ENCODE measurements around the gene ZFR. TPM values are rescaled to one million over a fixed set of nuclear protein-coding genes. Genes with fewer than 3 reads are reported as not detected.

Gene ZFR
- total RNA-seq, 1 experiment from 2014 or later = 78.3 TPM

DNA sequence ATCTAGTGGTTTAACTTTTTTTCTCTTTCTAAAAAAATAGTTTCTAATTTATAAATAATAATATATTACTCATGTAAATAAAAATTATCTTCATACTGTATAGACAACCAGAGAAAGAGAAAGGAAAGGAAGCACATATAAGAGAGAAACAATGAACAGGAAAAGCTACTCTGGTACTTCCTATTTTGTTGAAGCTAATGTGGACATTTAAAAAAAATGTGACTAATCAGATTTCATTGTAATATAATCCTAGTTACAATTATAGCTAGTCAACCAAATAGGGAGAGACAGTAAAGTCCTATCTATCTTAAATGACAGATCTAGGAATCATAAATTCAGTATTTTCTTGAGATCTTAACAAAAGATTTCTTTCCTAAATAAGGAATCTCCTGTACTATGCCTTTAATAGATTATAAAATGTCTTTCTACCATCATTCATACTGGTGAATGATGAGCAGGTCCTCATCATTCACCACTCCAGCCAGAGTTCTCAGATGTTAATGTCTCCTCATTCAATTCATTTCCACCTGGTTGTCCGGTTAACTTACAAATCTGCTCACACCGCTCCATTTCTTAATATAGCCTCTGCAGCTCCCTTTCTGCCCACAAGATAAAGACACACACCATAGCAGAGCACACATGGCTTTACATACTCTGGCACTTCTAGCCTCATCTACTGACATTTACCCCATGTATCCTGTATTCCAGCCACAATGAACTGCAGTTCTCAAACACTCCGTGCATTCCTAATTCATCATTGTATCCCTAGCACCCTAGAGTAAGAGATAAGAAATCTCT, 30.9 kb downstream of the ZFR start:
- Mint-ChIP-seq H3K27me3 (ENCODE audit: insufficient read depth, unreplicated experiment) (no peaks in the 10 kb centered on the region), H3K4me3 (ENCODE audit: unreplicated experiment) (no peak overlapping the region), H3K27ac (ENCODE audit: unreplicated experiment) (no peak overlapping the region), H3K9me3 (ENCODE audit: unreplicated experiment) (no peaks in the 10 kb centered on the region), H3K4me1 (ENCODE audit: low read depth, unreplicated experiment) (peaks cover 6% of the 10 kb centered on the region), H3K36me3 (ENCODE audit: insufficient read depth, unreplicated experiment) (peaks cover 92% of the 10 kb centered on the region)
- intact Hi-C loops (cut with micrococcal nuclease; ENCODE audit: unreplicated experiment) = no loop called here
- Histone ChIP-seq H3K9me3 (no peaks in the 10 kb centered on the region), H3K27me3 (replicated peaks; ENCODE audit: control insufficient read depth, insufficient read depth, low read length) (no peaks in the 10 kb centered on the region), H3K4me1 (no peaks in the 10 kb centered on the region), H3K36me3 (ENCODE audit: control insufficient read depth, insufficient read depth, low read length) (peaks cover 2% of the 10 kb centered on the region), H3K4me3 (ENCODE audit: low read depth, low read length) (no peak overlapping the region)
- ChIA-PET POLR2A (no interaction called here), CTCF (interaction anchor here (0.5 kb wide), 1 partner anchor 105 kb away, joined by 7 read pairs; no protein-coding TSS in a partner anchor)
- no peak for DNase-seq
- BruUV-seq (replicated peaks) = no TSS peak
- TF ChIP-seq, protein P1, sequence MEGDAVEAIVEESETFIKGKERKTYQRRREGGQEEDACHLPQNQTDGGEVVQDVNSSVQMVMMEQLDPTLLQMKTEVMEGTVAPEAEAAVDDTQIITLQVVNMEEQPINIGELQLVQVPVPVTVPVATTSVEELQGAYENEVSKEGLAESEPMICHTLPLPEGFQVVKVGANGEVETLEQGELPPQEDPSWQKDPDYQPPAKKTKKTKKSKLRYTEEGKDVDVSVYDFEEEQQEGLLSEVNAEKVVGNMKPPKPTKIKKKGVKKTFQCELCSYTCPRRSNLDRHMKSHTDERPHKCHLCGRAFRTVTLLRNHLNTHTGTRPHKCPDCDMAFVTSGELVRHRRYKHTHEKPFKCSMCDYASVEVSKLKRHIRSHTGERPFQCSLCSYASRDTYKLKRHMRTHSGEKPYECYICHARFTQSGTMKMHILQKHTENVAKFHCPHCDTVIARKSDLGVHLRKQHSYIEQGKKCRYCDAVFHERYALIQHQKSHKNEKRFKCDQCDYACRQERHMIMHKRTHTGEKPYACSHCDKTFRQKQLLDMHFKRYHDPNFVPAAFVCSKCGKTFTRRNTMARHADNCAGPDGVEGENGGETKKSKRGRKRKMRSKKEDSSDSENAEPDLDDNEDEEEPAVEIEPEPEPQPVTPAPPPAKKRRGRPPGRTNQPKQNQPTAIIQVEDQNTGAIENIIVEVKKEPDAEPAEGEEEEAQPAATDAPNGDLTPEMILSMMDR (IDR thresholded peaks at IDR 0.05; ENCODE audit: insufficient read depth in 1 of 2, low read depth in 1 of 2, low read length in 1 of 2, severe bottlenecking in 1 of 2, unreplicated experiment in 1 of 2) = no peak

DNA sequence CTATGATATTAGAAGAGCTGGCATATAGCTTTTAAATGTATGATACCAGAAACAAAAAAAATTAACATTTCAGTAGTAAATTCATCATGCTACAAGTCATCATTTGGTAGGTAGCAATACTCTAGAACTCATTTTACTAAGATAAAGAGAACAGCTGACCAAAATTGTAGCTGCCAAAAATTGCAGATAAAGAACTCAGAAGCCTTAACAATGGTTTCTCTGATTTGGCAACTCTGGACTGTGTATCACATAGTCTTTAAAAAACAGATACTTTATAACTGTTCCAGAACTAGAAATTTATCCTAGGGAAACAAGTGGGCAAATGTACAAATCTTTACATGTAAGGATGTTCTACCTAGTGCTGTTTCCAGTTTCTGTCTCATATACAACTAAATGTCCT, 33.9 kb downstream of the ZFR start:
- H3K36me3 ChIP-seq (ENCODE audit: control insufficient read depth, insufficient read depth, low read length) = peaks cover 2% of the 10 kb centered on the region
- CTCF ChIA-PET = no interaction called here
- peaks cover 80% of the 10 kb centered on the region for H3K36me3 Mint-ChIP-seq (ENCODE audit: insufficient read depth, unreplicated experiment)

DNA sequence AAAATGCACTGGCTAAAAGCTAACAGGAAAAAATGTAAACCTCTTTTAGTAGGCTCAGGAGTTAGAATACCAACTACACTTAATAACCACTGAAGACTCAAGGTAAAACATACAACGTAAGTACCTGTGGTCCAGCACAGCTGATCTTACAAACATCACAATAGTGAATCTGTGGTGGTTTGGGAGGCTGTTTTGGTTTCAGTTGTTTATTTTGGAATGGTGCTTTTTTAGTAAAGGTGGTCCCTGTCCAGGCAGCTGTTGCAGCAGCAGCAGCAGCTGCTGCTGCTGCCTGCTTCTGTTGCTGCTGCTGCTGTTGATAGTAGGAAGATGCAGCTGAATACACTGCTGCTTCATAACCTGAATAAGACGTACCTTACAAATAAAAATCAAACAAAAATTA, 37.9 kb downstream of the ZFR start:
- CTCF ChIA-PET = no interaction called here
- POLR2A ChIA-PET = no interaction called here

More for the DNA sequence above, 33.9 kb downstream of the ZFR start:
- TF ChIP-seq, protein P1 (IDR thresholded peaks at IDR 0.05; ENCODE audit: insufficient read depth in 1 of 2, low read depth in 1 of 2, low read length in 1 of 2, severe bottlenecking in 1 of 2, unreplicated experiment in 1 of 2) = no peak
- Mint-ChIP-seq H3K4me1 (ENCODE audit: low read depth, unreplicated experiment) (no peaks in the 10 kb centered on the region), H3K27me3 (ENCODE audit: insufficient read depth, unreplicated experiment) (no peaks in the 10 kb centered on the region), H3K9me3 (ENCODE audit: unreplicated experiment) (no peaks in the 10 kb centered on the region), H3K4me3 (ENCODE audit: unreplicated experiment) (no peak overlapping the region), H3K27ac (ENCODE audit: unreplicated experiment) (no peak overlapping the region)
- Histone ChIP-seq H3K4me3 (ENCODE audit: low read depth, low read length) (no peak overlapping the region), H3K4me1 (no peaks in the 10 kb centered on the region), H3K9me3 (no peaks in the 10 kb centered on the region), H3K27me3 (replicated peaks; ENCODE audit: control insufficient read depth, insufficient read depth, low read length) (no peaks in the 10 kb centered on the region)
- intact Hi-C loops (cut with micrococcal nuclease; ENCODE audit: unreplicated experiment) = no loop called here
- POLR2A ChIA-PET = no interaction called here
- no TSS peak for BruUV-seq (replicated peaks)
- no peak for DNase-seq

More for the DNA sequence above, 37.9 kb downstream of the ZFR start:
- no peak for DNase-seq
- Mint-ChIP-seq H3K36me3 (ENCODE audit: insufficient read depth, unreplicated experiment) (peaks cover 79% of the 10 kb centered on the region), H3K27me3 (ENCODE audit: insufficient read depth, unreplicated experiment) (no peaks in the 10 kb centered on the region), H3K4me1 (ENCODE audit: low read depth, unreplicated experiment) (no peaks in the 10 kb centered on the region), H3K27ac (ENCODE audit: unreplicated experiment) (no peak overlapping the region), H3K4me3 (ENCODE audit: unreplicated experiment) (no peak overlapping the region), H3K9me3 (ENCODE audit: unreplicated experiment) (no peaks in the 10 kb centered on the region)
- peaks cover 6% of the 10 kb centered on the region for H3K36me3 ChIP-seq (ENCODE audit: control insufficient read depth, insufficient read depth, low read length)
- no peak overlapping the region for H3K4me3 ChIP-seq (ENCODE audit: low read depth, low read length)
- TF ChIP-seq, protein P1 (IDR thresholded peaks at IDR 0.05; ENCODE audit: insufficient read depth in 1 of 2, low read depth in 1 of 2, low read length in 1 of 2, severe bottlenecking in 1 of 2, unreplicated experiment in 1 of 2) = no peak
- no peaks in the 10 kb centered on the region for H3K27me3 ChIP-seq (replicated peaks; ENCODE audit: control insufficient read depth, insufficient read depth, low read length)
- no peaks in the 10 kb centered on the region for H3K4me1 ChIP-seq
- no TSS peak for BruUV-seq (replicated peaks)
- intact Hi-C loops (cut with micrococcal nuclease; ENCODE audit: unreplicated experiment) = no loop called here
- H3K9me3 ChIP-seq = no peaks in the 10 kb centered on the region
